Natural killer cell (primary cell): ENCODE data around the gene TFR2. TPM values are rescaled to one million over a fixed set of nuclear protein-coding genes. Genes with fewer than 3 reads are reported as not detected.

ENCODE experiments used
- ATAC-seq, 3 donors: fragments of 150-1000 bp in 2 of 3; fragments of 200-7000 bp in 1 of 3; cut with Tn5 transposase; 1 replicate in 1 of 3; 2 replicates in 2 of 3; pipeline ENCODE4 v1.10.0; 2021; ENCODE audit warnings: mild to moderate bottlenecking in 2 of 3, moderate library complexity in 2 of 3
- DNase-seq, 2 donors: peaks; one replicate each; pipeline versions ENCODE4 v3.0.0 to v3.0.0-alpha.2; 2013 to 2021; ENCODE audit warnings: mixed read lengths in 1 of 2
- H3K27ac ChIP-seq: one replicate; pipeline ENCODE4 v1.5.1; 2013; ENCODE audit warnings: mild to moderate bottlenecking, low read length
- H3K27me3 ChIP-seq: one replicate; pipeline ENCODE4 v1.6.1; 2013; ENCODE audit warnings: low read length; ENCODE audit not compliant: control insufficient read depth, insufficient read depth
- H3K36me3 ChIP-seq: one replicate; pipeline ENCODE4 v1.6.1; 2013; ENCODE audit warnings: low read length; ENCODE audit not compliant: control insufficient read depth, insufficient read depth
- H3K4me1 ChIP-seq: one replicate; pipeline ENCODE4 v1.6.1; 2013; ENCODE audit warnings: low read length; ENCODE audit not compliant: control insufficient read depth, insufficient read depth
- H3K4me3 ChIP-seq: one replicate; pipeline ENCODE4 v1.5.1; 2013; ENCODE audit warnings: low read length
- H3K9me3 ChIP-seq: one replicate; pipeline ENCODE4 v1.6.1; 2013; ENCODE audit warnings: low read length; ENCODE audit not compliant: control insufficient read depth, insufficient read depth
- H3K27ac Mint-ChIP-seq, 2 donors: one replicate each; pipeline ENCODE4 v1.8.0; 2022; ENCODE audit warnings: mild to moderate bottlenecking in 2 of 2, mixed read lengths in 2 of 2, moderate library complexity in 1 of 2
- H3K27me3 Mint-ChIP-seq, 2 donors: one replicate each; pipeline ENCODE4 v1.8.0; 2022; ENCODE audit warnings: low read depth in 2 of 2, mixed read lengths in 2 of 2
- H3K36me3 Mint-ChIP-seq: one replicate; pipeline ENCODE4 v1.8.0; 2022; ENCODE audit warnings: mixed read lengths
- H3K4me1 Mint-ChIP-seq, 2 donors: one replicate each; pipeline ENCODE4 v1.8.0; 2022; ENCODE audit warnings: mixed read lengths in 2 of 2
- H3K4me3 Mint-ChIP-seq: one replicate; pipeline ENCODE4 v1.8.0; 2022; ENCODE audit warnings: mild to moderate bottlenecking, moderate library complexity, mixed read lengths
- H3K9me3 Mint-ChIP-seq, 2 donors: one replicate each; pipeline ENCODE4 v1.8.0; 2022; ENCODE audit warnings: mixed read lengths in 2 of 2
- WGBS: methylation state at CpG from one replicate; pipeline ENCODE4 v1.1.7; 2013; ENCODE audit warnings: missing lambda C conversion rate; ENCODE audit not compliant: insufficient coverage; 5-methylcytosine and 5-hydroxymethylcytosine counted together
- intact Hi-C: fragments of 100-400 bp; cut with micrococcal nuclease; formaldehyde crosslinking; loops from one replicate; pipeline ENCODE4 v1.14.2; 2022
- total RNA-seq, 4 donors: library from RNA; stranded (reverse); fragments of 120-200 nt in 1 of 4; gene quantifications; one replicate each; pipeline versions ENCODE4 v1.2.3 to v1.2.4, GENCODE V29; 2013 to 2022
- TF ChIP-seq, protein P1 (sequence below): fragments of 200-600 bp; IDR thresholded peaks from one replicate; pipeline ENCODE4 v1.8.0; 2022; ENCODE audit warnings: antibody characterized with exemption

The TFR2 gene
- total RNA-seq, 3 donors from 2014 or later (not counting 1 experiment from before 2014, with no cell fraction given) = 9.8 to 13.8 (median 12.0) TPM

DNA sequence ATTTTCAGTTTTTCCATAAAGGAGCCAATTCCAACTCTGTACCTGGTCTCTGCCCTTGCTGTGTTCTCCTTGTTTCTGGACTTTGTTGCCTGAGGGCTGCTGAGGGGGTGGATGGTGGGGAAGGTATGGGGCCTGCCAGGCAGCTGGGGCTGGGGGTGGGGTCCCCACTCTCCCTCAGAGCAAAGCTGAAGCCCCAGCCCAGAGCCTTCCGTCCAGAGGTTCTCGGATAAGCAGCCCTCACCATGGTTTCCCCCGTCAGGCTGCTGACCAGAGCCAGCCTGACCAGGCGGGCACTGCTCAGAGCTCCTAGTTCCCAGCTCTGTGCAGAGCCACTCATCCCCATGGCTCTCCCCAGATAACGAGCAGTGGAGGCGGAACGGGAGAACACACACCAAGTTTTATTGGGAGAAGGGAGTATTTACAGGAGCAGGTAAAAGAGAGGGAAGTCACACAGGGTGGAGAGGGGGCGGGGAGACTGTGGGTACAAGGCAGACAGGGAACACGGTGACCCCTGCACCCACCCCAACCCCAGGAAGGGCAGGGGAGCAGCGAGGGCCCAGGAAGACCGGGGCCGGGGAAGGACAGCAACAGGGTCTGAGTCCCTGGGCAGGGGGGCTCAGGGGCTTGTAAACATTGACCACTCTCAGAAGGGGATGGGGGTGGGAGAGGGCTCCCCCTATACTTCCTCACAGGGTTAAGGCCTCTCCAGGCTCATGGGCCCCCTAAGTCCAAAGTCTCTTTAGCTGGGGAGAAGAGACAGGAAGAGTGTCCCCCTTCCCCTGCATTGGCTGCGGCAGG is 38.0 kb upstream of the TFR2 start:
- peaks cover 0 to 43% of the 10 kb centered on the region in 2 donors for H3K4me1 Mint-ChIP-seq
- H3K4me3 Mint-ChIP-seq = no peak overlapping the region
- DNase-seq = no peak

GRCh38 chr7:100678291-100678984 is 37.1 kb upstream of the TFR2 start:
- no peak for DNase-seq
- no peak overlapping the region for H3K4me3 Mint-ChIP-seq
- Histone ChIP-seq H3K4me1 (peaks cover 32% of the 10 kb centered on the region), H3K27ac (no peak overlapping the region), H3K36me3 (peaks cover 57% of the 10 kb centered on the region), H3K4me3 (no peak overlapping the region), H3K27me3 (no peaks in the 10 kb centered on the region), H3K9me3 (no peaks in the 10 kb centered on the region)
- 86% methylated on average over 34 of the region's 35 CpGs for WGBS
- peak overlapping the region; percentile 72 to 97 for H3K27ac Mint-ChIP-seq
- H3K27me3 Mint-ChIP-seq = no peaks in the 10 kb centered on the region
- ATAC-seq = no peak
- H3K36me3 Mint-ChIP-seq = no peaks in the 10 kb centered on the region
- no peaks in the 10 kb centered on the region for H3K9me3 Mint-ChIP-seq
- TF ChIP-seq, protein P1, sequence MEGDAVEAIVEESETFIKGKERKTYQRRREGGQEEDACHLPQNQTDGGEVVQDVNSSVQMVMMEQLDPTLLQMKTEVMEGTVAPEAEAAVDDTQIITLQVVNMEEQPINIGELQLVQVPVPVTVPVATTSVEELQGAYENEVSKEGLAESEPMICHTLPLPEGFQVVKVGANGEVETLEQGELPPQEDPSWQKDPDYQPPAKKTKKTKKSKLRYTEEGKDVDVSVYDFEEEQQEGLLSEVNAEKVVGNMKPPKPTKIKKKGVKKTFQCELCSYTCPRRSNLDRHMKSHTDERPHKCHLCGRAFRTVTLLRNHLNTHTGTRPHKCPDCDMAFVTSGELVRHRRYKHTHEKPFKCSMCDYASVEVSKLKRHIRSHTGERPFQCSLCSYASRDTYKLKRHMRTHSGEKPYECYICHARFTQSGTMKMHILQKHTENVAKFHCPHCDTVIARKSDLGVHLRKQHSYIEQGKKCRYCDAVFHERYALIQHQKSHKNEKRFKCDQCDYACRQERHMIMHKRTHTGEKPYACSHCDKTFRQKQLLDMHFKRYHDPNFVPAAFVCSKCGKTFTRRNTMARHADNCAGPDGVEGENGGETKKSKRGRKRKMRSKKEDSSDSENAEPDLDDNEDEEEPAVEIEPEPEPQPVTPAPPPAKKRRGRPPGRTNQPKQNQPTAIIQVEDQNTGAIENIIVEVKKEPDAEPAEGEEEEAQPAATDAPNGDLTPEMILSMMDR = no peak
- intact Hi-C loops = loop anchor here (10.0 kb wide), 1 partner anchor 574 kb away; the partner anchor contains the start of genes AP4M1 and MCM7
- peaks cover 0 to 48% of the 10 kb centered on the region in 2 donors for H3K4me1 Mint-ChIP-seq

More for the DNA sequence above, 38.0 kb upstream of the TFR2 start:
- Histone ChIP-seq H3K27ac (no peak overlapping the region), H3K9me3 (no peaks in the 10 kb centered on the region), H3K36me3 (peaks cover 65% of the 10 kb centered on the region), H3K4me3 (no peak overlapping the region), H3K4me1 (peaks cover 32% of the 10 kb centered on the region), H3K27me3 (no peaks in the 10 kb centered on the region)
- intact Hi-C loops = loop anchor here (10.0 kb wide), 1 partner anchor 575 kb away; the partner anchor contains the start of genes AP4M1 and MCM7
- H3K9me3 Mint-ChIP-seq = no peaks in the 10 kb centered on the region
- H3K36me3 Mint-ChIP-seq = no peaks in the 10 kb centered on the region
- H3K27me3 Mint-ChIP-seq = no peaks in the 10 kb centered on the region
- ATAC-seq = no peak
- WGBS = 88% methylated on average over 12 of the region's 13 CpGs
- peak overlapping the region; percentile 29 to 56 for H3K27ac Mint-ChIP-seq
- TF ChIP-seq, protein P1 = no peak

DNA sequence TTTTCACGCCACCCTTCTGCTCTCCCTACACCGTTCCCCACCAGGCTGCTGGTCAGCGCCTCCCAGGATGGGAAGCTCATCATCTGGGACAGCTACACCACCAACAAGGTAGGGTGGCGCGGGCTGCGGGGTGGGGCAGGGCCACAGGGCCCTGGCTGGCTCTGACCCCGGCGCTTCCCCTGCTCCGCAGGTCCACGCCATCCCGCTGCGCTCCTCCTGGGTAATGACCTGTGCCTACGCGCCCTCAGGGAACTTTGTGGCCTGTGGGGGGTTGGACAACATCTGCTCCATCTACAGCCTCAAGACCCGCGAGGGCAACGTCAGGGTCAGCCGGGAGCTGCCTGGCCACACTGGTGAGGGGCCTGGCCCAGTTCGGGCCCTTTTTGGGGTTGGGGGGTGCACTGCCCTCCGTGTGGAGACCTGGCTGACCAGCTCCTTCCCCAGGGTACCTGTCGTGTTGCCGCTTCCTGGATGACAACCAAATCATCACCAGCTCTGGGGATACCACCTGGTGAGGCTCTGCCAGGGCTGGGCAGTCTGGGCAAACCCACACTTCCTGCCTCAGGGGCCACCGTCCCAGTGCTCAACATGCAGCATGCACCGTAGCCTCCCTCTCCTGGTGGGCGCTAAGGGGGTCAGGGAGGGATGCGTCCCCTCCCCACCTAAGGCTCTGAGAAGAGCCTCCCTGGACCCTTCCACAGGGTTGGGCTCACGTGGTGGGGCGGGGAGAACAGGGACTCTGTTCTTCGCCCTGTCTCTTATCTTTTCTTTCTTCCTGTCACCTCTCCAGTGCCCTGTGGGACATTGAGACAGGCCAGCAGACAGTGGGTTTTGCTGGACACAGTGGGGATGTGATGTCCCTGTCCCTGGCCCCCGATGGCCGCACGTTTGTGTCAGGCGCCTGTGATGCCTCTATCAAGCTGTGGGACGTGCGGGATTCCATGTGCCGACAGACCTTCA is 36.2 kb upstream of the TFR2 start:
- H3K36me3 ChIP-seq = peaks cover 50% of the 10 kb centered on the region
- Mint-ChIP-seq H3K27ac (peak overlapping the region; percentile 72 to 97), H3K4me1 (peaks cover 0 to 53% of the 10 kb centered on the region in 2 donors), H3K27me3 (no peaks in the 10 kb centered on the region), H3K36me3 (no peaks in the 10 kb centered on the region), H3K9me3 (no peaks in the 10 kb centered on the region), H3K4me3 (peak overlapping the region; percentile 53)
- ATAC-seq (no peak), DNase-seq (no peak)
- H3K4me1 ChIP-seq = peaks cover 41% of the 10 kb centered on the region
- TF ChIP-seq, protein P1 = no peak
- peak overlapping the region; percentile 28 for H3K27ac ChIP-seq
- no peak overlapping the region for H3K4me3 ChIP-seq
- H3K9me3 ChIP-seq = no peaks in the 10 kb centered on the region
- intact Hi-C loops = loop anchor here (10.0 kb wide), 1 partner anchor 573 kb away; the partner anchor contains the start of genes AP4M1 and MCM7
- WGBS = 89% methylated on average over 35 of the region's 36 CpGs
- no peaks in the 10 kb centered on the region for H3K27me3 ChIP-seq
